Measurements from ENCODE around the gene DAAM1. TPM values are rescaled to one million over a fixed set of nuclear protein-coding genes. Genes with fewer than 3 reads are reported as not detected.

Gene DAAM1
- total RNA-seq, 1 experiment from 2014 or later: 11.0 TPM

DNA sequence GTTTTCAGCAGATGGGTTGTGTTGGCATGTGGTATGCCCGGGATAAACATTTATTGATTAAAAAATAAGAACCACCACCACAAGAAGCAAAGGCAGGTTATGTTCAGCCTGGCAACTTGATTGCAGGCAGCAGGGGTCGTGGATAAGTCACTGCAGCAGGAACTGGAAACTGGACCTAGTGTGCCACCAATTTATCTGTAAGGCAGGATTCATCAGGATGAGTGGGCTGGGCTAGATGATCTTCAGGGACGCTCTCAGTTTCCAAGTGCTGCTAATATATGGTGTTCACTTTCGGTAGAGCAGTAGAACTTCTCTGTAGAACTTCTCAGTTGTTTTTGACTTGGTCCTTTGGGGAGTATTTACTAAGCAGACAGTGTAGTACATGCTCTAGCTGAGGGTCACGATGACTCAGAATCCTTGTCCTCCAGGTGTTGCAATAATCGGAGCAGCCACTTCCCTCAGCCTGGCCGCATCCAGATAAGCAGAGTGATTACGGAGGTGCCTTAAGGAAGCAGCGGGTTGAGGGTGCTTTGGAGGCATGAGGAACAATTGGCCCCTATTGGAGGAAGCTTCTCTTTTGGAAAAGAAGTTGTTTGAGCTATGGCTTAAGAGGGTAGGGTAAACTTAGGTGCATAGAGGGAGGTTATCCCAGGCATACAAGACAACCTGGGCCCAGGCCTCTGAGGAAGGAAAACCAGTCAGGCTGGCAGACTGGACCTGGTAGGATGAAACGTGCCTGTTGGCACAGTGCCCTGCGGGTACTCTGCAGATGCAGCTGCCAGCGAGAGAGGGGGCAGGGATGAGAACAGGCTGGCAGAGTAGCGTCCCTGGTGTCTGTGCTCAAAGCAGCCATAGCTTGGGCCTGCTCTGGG lies 172.7 kb downstream of the DAAM1 start:
- peak; percentile 93 for DNase-seq (ENCODE audit: low read depth)

DNA sequence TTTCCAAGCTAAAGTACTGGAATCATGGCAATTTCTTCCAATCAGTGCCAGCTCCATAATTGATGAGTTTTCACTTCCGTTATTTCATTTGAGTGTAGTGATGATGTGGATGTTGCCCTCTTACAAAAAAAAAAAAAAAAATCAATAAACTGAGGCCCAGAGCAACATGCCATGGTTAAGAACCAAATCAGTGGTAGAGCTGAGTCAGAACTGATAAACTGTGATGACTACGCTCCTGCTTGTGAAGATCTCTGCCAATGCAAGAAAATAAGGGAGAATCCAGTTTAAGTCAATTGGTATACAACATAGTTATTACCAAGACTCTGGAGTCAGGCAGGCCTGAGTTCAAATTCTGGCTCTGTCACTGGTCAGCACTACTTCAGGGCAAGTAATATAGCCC lies 174.0 kb downstream of the DAAM1 start:
- peak; percentile 42 for DNase-seq (ENCODE audit: low read depth)

DNA sequence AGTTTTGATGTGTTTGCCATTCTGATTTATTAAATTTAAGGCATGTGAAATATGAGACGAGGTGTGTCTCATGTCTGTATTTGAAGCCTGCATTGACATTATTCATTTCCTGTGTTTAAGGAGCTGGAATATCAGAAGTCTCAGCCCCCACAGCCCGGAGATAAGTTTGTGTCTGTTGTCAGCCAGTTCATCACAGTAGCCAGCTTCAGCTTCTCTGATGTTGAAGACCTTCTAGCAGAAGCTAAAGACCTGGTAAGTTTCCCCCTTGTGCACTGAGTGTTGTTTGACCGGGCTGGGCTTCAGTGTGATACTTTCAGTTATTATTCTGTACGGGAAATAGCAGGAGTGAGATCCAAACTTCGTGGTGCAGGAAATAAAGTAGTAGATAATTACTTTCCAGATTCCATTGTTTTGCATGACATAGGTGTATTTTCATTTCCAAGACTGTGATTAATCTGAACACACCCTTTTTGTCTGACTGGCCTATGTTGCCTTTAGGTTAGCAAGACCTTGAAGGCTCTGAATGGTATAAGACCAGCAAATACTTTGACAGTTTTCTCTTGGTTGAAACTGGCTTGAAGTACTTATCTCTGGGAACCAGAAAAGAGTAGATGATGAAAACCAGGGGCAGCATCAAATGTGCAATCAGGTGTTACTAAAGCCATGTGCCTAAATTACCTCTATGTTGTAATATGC lies 175.2 kb downstream of the DAAM1 start:
- DNase-seq (ENCODE audit: low read depth): peak; percentile 83

DNA sequence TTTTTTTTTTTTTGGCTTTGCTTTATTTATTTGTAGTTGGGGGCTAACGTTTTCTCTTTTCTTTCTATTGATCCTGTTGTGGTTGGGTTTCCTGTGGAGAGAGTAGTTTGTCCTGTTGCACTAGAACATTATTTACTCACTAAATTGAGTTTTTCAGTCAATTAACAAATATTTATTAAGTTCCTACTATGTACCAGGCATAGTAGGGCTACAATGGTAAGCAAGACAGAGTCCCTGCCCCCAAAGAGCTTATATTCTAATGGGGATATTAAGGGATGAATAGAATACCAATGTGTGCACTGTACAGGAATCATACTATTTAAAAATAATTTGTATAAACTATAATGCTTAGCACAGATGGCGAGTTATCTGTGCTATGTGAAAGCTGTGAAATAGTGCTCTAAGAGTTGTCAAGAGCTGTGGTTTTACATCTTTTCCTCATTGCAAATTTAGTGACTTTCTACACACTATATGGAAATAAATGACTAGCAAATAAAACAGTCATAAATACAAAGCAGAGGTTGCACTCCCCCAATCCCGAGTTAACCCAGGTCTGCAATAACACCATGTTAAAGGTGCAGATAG lies 181.8 kb downstream of the DAAM1 start:
- no peak for DNase-seq (ENCODE audit: low read depth)

DNA sequence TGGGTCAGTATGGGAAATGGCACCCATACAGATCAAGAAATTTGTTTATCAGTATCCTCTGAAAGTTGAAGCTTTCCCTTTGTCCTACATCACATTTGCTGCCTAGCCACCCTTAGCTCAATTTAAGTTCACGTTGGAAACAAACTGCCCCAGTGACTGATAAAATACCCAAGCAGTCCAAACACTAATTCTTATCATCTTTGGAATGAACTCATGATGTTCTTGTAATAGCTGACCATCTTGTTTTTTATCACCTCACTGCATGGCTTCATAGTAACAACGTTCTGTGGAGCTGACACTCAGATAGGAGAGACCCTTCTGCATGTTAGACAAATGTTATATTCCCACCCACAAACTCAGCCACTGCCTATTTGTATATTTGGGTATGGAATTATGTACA lies 183.3 kb downstream of the DAAM1 start:
- no peak for DNase-seq (ENCODE audit: low read depth)

DNA sequence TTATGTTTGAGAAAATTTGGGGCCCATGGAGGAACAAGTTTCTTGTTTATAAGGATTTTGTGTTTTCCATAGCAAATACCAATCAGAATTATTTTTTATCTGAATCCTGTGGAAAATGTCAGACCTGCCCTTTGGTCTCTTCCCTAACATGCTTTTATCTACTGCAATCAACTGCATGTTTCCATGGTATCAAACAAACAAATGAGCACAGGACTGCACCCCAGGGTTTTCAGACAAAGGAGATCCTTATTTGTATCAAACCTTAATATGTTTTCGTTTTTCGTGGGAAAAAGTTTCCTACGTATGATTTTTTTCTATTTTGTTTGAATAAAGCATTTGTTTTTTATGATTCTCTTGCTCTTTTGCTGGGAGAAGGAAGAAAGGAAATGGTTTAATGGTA lies 185.6 kb downstream of the DAAM1 start:
- DNase-seq (ENCODE audit: low read depth): no peak

DNA sequence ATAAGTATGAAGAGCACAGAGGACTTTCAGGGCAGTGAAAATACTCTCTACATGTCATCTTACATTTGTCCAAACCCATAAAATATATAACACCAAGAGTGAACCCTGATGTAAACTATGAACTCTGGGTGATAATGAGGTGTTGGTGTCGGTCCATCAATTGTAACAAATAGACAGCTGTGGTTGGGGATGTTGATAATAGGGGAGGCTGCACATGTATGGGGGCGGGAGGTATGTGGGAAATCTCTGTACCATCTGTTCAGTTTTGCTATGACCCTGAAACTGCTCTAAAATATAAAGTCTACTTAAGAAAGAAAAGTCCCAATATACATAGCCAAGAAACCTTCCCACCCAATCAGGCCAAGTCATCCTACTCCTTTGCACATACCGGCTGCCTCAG lies 188.2 kb downstream of the DAAM1 start:
- no peak for DNase-seq (ENCODE audit: low read depth)

DNA sequence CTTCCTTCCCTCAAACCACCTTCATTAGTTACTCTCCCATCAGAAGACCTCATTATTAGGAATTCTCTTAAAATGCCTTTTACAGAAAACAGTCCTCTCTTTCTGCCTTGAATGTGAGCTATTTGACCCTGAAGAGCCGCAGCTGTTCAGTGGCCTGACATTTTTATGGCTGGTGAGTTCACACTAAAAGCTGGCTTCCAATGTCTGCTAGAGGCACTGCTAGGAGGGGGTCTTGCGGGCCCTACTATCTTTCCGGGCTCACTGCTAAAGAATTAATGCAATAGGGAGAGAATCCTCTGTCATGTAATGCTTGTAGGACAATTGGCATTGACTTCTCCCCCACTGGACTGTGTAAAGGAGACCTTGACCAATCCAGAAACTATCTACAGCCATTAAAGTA lies 189.0 kb downstream of the DAAM1 start:
- no peak for DNase-seq (ENCODE audit: low read depth)

DNA sequence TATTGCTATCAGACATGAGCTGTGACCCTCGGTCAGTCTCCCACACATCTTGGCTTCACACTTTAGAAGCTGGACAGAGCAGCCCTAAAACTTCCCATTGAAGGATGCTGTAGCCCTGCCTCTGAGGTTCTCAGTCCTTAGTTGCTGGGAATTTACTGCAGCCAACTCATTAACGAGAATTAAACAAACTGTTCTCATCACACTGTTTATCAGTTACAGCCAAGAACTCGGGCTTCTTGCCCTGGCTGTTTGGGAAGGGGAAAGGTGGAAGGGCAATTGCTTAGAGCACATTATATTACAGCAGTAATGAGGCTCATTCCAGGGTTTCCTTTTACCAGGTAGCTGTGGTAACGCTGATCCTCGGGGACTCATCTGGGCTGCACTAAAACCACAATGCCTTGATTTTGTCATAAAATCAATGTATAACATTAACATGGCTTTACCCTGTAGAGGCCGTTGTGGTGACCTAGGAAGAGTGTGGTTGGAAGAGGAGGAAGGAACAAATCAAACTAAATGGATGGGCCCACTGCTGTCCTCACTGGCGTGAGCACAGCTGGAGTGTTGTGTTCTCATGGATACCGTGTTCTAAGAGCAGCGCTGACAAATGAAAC lies 189.6 kb downstream of the DAAM1 start:
- no peak for DNase-seq (ENCODE audit: low read depth)

DNA sequence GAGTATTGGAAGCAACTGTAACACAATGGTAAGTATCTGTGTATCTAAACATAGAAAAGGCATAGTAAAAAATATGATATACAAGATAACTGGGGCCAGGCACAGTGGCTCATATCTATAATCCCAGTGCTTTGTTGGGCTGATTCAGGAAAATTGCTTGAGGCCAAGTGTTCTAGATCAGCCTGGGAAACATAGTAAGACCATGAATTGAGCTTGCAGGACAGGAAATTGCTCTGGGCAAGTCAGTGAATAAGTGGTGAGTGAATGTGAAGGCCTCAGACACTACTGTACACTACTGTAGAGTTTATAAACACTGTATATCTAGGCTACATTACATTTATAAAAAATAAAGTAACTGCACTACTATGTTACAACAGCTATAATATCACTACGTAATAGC lies 201.5 kb downstream of the DAAM1 start:
- peak; percentile 7 for DNase-seq (ENCODE audit: low read depth)

DNA sequence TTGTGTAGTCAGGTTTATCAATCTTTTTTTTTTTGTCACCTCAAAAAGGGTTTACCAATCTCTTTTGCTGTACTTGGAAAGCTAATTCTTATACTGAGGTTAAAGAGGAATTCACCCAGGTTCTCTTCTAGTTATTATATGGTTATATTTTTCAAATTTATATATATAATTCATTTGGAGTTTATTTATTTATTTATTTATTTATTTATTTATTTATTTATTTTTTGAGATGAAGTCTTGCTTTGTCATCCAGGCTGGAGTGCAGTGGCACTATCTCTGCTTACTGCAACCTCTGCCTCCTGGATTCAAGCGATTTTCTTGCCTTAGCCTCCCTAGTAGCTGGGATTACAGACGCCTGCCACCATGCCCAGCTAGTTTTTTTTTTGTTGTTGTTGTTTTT lies 202.9 kb downstream of the DAAM1 start:
- DNase-seq (ENCODE audit: low read depth): no peak

DNA sequence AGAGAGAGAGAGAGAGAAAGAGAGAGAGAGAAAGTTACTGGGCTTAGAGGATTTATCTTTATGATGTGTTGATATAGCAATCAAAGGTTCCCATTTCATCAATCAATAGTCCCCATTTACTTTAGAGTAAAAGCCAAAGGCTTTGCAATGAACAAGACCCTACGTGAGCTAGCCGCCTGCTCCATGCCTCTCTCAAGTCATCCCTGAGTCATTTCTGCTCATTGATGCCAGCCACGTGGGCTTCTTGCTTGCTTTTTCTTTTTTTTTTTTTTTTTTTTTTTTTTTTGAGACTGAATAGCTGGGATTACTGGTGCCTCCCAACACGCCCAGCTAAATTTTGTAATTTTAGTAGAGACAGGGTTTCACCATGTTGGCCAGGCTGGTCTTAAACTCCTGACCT lies 205.8 kb downstream of the DAAM1 start:
- peak; percentile 60 for DNase-seq (ENCODE audit: low read depth)

DNA sequence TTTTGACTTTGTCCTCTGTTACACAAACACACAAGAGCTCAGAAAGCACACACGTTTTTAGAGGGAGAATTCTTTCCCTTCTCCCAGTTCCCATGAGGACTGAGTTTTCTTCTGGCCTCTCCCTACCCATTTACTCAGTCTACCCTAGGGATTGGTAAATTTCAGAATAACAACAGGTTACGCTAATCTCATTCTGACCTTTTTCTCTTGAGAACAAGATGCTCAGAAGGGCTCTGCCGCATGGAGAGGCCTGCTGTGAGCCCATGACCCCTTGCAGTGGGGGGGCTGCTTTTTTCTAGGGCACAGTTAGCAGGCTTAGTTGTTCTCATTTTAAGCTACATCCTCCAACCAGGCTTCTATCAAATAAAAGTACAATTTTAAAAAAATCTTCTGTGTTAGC lies 207.2 kb downstream of the DAAM1 start:
- no peak for DNase-seq (ENCODE audit: low read depth)

DNA sequence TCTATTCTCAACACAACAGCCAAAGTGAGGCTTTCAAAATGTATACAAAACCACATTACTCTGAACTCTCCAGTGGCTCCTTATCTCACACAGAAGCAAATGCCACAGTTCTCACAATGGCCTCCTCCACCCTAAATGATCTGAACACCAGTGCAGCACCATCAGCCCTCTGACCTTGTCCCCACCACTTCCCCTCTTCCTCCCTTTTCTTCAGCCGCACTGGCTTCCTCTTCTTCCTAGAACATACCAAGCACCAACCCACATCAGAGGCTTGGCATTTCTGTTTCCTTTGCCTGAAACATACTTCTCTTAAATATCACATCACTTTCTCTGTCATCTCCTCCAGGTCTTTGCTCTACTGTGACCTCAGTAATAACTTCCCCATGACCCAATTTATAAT lies 210.4 kb downstream of the DAAM1 start:
- DNase-seq (ENCODE audit: low read depth): peak; percentile 69

DNA sequence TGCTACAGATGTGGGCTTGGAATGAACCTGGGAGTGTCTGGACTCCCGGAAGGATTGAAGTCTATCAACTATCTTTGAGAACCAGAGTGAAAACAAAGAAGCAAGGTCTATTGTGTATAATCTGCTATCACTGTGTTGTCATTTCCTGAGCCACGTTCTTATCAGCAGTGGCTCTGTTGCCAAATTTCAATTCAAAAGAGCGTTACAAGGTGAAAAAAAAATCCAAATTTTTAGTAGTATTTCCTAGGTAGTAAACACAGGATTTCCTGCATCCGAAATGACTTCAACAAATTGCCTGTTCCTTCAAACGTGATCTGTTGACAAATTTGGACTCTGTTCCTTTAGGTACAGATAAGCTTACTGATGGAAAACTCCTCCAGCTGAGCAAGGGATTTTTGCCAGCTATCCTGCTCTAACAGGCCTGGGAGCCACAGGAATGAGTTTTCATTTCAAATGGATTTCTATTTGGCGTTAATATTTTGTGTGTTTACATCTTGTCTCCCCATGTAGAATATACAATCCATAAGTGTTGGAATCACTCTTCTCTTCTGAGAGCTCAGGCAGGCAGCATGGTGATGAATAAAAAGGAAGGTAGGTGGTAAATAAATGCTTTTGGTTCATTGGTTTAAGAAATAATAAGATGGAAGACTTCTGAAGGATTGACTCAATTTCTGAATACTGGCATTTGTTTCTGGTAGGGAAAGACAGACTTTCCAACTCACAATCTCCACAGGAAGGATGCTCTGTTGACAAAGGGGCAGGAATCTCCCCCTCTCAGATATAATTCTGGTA lies 218.2 kb downstream of the DAAM1 start:
- no peak for DNase-seq (ENCODE audit: low read depth)

DNA sequence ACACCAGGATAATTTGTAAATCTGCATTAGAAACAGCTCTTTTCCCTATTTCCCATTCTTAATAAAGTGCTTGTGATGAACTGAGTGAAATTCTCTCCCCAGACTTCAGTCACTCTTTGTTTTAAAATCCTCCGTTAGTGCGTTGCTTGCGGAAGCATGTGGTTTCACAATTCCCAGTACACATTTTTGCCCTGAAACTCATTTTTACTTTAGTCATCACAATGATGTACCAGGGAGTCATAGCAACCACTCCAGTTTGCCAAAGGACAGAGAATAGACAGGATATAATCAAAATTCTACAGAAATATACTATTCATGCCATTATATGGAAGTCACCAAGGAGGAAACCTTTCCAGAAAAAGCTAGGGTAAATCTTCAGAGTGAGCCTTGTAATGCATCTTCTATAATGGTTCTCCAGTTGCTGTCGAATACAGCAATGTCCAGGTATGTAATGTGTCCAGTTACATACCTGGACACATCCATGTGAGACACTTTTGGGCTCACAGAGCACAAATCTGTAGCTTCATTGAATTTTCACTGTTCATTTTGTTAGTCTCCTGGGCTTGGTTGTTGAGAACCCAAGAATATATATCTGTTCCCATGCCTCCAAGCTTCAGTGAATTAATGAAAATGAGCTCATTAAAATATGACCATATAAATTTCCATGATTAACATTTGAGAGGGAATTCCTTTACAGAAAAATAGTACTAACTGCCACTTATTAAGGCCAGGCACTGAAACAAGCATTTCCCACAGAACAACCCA lies 219.0 kb downstream of the DAAM1 start:
- peak; percentile 89 for DNase-seq (ENCODE audit: low read depth)

DNA sequence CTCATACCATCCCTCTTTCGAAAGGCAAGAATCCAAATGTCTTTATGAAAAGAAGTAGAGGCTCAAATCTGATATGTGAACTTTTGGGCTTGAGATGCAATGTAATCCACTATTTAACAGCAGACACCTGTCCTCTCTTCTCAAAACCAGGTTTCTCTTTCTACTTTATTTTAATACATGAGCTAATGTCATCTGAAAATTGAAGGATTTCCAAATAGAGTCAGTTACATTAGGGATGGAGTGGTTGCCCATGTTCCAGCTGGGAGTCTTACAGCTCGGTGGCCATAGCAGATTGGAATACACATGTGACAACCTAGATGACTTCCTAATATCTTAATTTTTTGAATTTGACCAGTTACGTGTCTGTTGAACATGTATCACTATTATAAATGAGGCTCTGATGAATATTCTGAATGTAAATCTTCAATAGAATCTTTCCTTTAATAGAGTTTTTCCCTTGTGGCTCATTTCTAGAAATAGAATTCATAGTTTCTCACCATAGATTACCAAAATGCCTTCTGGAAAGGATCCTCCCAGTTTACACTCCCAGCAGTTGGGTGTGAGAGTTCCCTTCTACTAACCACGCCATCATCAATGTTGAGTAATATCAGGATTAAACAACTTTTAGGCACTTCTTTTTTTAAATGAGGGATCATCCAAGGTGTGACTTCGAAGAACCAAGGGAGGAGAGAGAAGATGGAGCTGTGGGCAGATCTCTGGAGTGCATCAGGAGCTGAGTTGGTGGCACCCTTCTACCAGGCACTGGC lies 227.6 kb downstream of the DAAM1 start:
- no peak for DNase-seq (ENCODE audit: low read depth)

DNA sequence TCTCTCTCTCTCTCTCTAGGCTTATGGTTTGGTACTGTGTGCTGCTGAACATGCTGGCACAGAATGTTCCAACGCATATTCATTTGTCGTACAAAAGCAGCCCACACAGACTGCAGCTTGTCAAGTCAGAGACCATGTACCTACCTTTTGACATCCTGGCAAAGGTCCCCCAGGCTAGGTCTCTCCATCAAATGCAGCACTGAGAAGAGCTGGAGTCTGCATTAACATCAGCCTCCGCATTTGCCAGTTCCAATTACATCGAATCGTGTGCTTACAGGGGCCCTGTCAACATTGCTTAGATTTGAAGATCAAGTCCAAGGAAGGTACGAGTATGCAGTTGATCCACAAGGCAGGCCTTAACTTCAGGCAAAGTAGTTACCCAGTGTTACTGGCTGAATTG lies 228.8 kb downstream of the DAAM1 start:
- no peak for DNase-seq (ENCODE audit: low read depth)

DNA sequence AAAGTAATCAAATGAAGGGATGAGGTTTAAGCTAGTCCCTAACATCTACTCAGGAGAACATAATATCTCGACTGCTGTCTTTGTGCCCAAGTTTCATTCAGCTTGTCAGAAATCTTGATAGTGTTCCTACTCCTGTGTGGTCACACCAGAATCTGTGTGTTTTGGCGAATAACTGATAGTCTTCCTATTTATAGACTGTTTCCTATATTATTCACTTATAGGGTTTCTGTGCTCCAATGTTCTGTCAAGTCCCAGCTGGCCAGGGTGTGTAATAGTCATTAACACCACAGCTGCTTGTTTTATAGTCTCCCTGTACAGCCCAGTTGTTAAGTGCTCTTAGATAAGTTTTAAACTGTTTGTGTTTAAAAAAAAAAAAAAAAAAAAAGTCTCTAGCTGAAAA lies 230.8 kb downstream of the DAAM1 start:
- no peak for DNase-seq (ENCODE audit: low read depth)
